T-cell (primary cell): ENCODE data around the gene FAM47E. TPM values are rescaled to one million over a fixed set of nuclear protein-coding genes. Genes with fewer than 3 reads are reported as not detected.

Source experiments
- ATAC-seq, 4 experiments: fragments of 200-7000 bp in 3 of 4; fragments of 150-1000 bp in 1 of 4; cut with Tn5 transposase; replicated peaks in 1 of 4; 1 replicate in 3 of 4; 2 replicates in 1 of 4; pipeline ENCODE4 v1.10.0; 2021; ENCODE audit warnings: moderate library complexity in 3 of 4, mild to moderate bottlenecking in 2 of 4, moderate number of reproducible peaks in 1 of 4
- CTCF ChIA-PET, 2 donors: fragments of 300-600 bp; sonication (Branson Sonifier 250); formaldehyde crosslinking; loops; one replicate each; lab custom pipeline; 2022; ENCODE audit warnings: antibody characterized with exemption in 2 of 2; lab: Charles Lee
- POLR2A ChIA-PET, 2 donors: fragments of 300-600 bp; sonication (Branson Sonifier 250); formaldehyde crosslinking; loops; one replicate each; lab custom pipeline; 2022; ENCODE audit warnings: antibody characterized with exemption in 2 of 2; lab: Charles Lee
- DNase-seq, 35 experiments: peaks; one replicate each; pipeline versions ENCODE4 v3.0.0 to v3.0.0-alpha.2; 2013 to 2023
- H3K27ac ChIP-seq: one replicate; pipeline ENCODE4 v1.5.1; 2013; ENCODE audit warnings: low read length
- H3K27me3 ChIP-seq, 2 experiments: replicated peaks in 1 of 2; 1 replicate in 1 of 2; 2 replicates in 1 of 2; pipeline versions ENCODE4 v1.6.1 to v1.7.0; 2013; ENCODE audit warnings: low read length in 1 of 2, mixed read lengths in 1 of 2; ENCODE audit not compliant: control insufficient read depth in 2 of 2, insufficient read depth in 2 of 2; ENCODE audit errors: extremely low read depth in 1 of 2
- H3K36me3 ChIP-seq, 2 donors: 1 replicate in 1 of 2; 2 replicates in 1 of 2; pipeline versions ENCODE4 v1.6.1 to v1.7.0; 2013; ENCODE audit warnings: low read length in 1 of 2; ENCODE audit not compliant: control insufficient read depth in 2 of 2, insufficient read depth in 1 of 2; ENCODE audit errors: extremely low read depth in 1 of 2
- H3K4me1 ChIP-seq, 2 experiments: 1 replicate in 1 of 2; 2 replicates in 1 of 2; pipeline versions ENCODE4 v1.6.1 to v1.7.0; 2013; ENCODE audit warnings: low read length in 2 of 2, mixed read lengths in 1 of 2; ENCODE audit not compliant: insufficient read depth in 2 of 2, control insufficient read depth in 1 of 2; ENCODE audit errors: extremely low read depth in 1 of 2
- H3K4me3 ChIP-seq, 2 donors: 1 replicate in 1 of 2; 2 replicates in 1 of 2; pipeline versions ENCODE4 v1.5.1 to v1.7.0; 2013; ENCODE audit warnings: mild to moderate bottlenecking in 2 of 2, low read length in 1 of 2, moderate library complexity in 1 of 2; ENCODE audit not compliant: control insufficient read depth in 1 of 2; ENCODE audit errors: extremely low read depth in 1 of 2
- H3K9me3 ChIP-seq: 2 replicates; pipeline ENCODE4 v1.7.0; 2013
- H3K27ac Mint-ChIP-seq, 2 donors: one replicate each; pipeline ENCODE4 v1.8.0; 2020 to 2021; ENCODE audit warnings: mild to moderate bottlenecking in 2 of 2, mixed read lengths in 2 of 2
- H3K27me3 Mint-ChIP-seq, 2 donors: one replicate each; pipeline ENCODE4 v1.8.0; 2021 to 2022; ENCODE audit warnings: mixed read lengths in 2 of 2
- H3K36me3 Mint-ChIP-seq: one replicate; pipeline ENCODE4 v1.8.0; 2021; ENCODE audit warnings: mixed read lengths
- H3K4me1 Mint-ChIP-seq, 3 donors: one replicate each; pipeline ENCODE4 v1.8.0; 2020 to 2022; ENCODE audit warnings: mixed read lengths in 3 of 3, mild to moderate bottlenecking in 1 of 3
- H3K4me3 Mint-ChIP-seq, 3 donors: one replicate each; pipeline ENCODE4 v1.8.0; 2020 to 2022; ENCODE audit warnings: mild to moderate bottlenecking in 3 of 3, mixed read lengths in 3 of 3, moderate library complexity in 3 of 3
- H3K9me3 Mint-ChIP-seq, 3 donors: one replicate each; pipeline ENCODE4 v1.8.0; 2020 to 2022; ENCODE audit warnings: mixed read lengths in 3 of 3
- WGBS: methylation state at CpG from one replicate; pipeline ENCODE4 v1.1.5; 2013; ENCODE audit warnings: missing lambda C conversion rate; ENCODE audit not compliant: insufficient coverage; 5-methylcytosine and 5-hydroxymethylcytosine counted together
- total RNA-seq, 35 experiments: library from RNA in 6 of 35; stranded (reverse) in 6 of 35; fragments of 120-200 nt in 1 of 35; gene quantifications; one replicate each; pipeline versions ENCODE4 v1.2.1 to v1.2.4 and lab custom pipeline; 2013 to 2026

The FAM47E gene
- total RNA-seq, 5 donors from 2014 or later (not counting 1 experiment from before 2014, with no cell fraction given), result 0.19 TPM; not detected in 4

GRCh38 chr4:76307660-76308014 is 56.1 kb downstream of the FAM47E start:
- DNase-seq (no peak), ATAC-seq (no peak)
- 93% methylated on average over 3 of the region's 4 CpGs for WGBS
- H3K9me3 ChIP-seq, result no peaks in the 10 kb centered on the region
- Mint-ChIP-seq H3K4me1 (peaks cover 20 to 36% (median 29%) of the 10 kb centered on the region in 3 donors), H3K27ac (no peak overlapping the region), H3K4me3 (peak overlapping the region; percentile 71 to 74 (median 74)), H3K9me3 (no peaks in the 10 kb centered on the region), H3K27me3 (peaks cover 0 to 3% of the 10 kb centered on the region in 2 donors), H3K36me3 (no peaks in the 10 kb centered on the region)
- H3K36me3 ChIP-seq, result no peaks in the 10 kb centered on the region
- peaks cover 18 to 36% of the 10 kb centered on the region in 2 experiments for H3K4me1 ChIP-seq
- H3K4me3 ChIP-seq, result no peak overlapping the region
- no peak overlapping the region for H3K27ac ChIP-seq
- ChIA-PET POLR2A (no interaction called here), CTCF (interaction anchor here in 1 of 2 donors (1.0 to 1.2 kb wide), 3 partner anchors 29 to 128 kb away, joined by 3 to 4 read pairs (median 3); no protein-coding TSS in a partner anchor)
- H3K27me3 ChIP-seq, result peaks cover 0 to 8% of the 10 kb centered on the region in 2 experiments

GRCh38 chr4:76308548-76308947 is 57.0 kb downstream of the FAM47E start:
- CTCF ChIA-PET, result interaction anchor here in 1 of 2 donors (1.0 kb wide), 1 partner anchor 129 kb away, joined by 3 read pairs; no protein-coding TSS in a partner anchor
- peaks cover 18 to 36% of the 10 kb centered on the region in 2 experiments for H3K4me1 ChIP-seq
- peak overlapping the region in 2 of 3 donors; percentile 14 to 38 for H3K4me3 Mint-ChIP-seq

GRCh38 chr4:76309939-76310550 is 58.5 kb downstream of the FAM47E start:
- 100% methylated on average over 1 of the region's 3 CpGs for WGBS

More at GRCh38 chr4:76308548-76308947, 57.0 kb downstream of the FAM47E start:
- H3K9me3 Mint-ChIP-seq, result no peaks in the 10 kb centered on the region
- Histone ChIP-seq H3K4me3 (no peak overlapping the region), H3K9me3 (no peaks in the 10 kb centered on the region), H3K27ac (no peak overlapping the region), H3K27me3 (peaks cover 0 to 8% of the 10 kb centered on the region in 2 experiments), H3K36me3 (no peaks in the 10 kb centered on the region)
- WGBS, result 100% methylated on average over 5 of the region's 6 CpGs
- H3K36me3 Mint-ChIP-seq, result no peaks in the 10 kb centered on the region
- POLR2A ChIA-PET, result no interaction called here
- peaks cover 16 to 30% (median 23%) of the 10 kb centered on the region in 3 donors for H3K4me1 Mint-ChIP-seq
- DNase-seq, result no peak
- no peak for ATAC-seq
- no peaks in the 10 kb centered on the region for H3K27me3 Mint-ChIP-seq
- H3K27ac Mint-ChIP-seq, result no peak overlapping the region

GRCh38 chr4:76310683-76311082 is 59.2 kb downstream of the FAM47E start:
- Histone ChIP-seq H3K9me3 (peaks cover under 1% of the 10 kb centered on the region), H3K27me3 (peaks cover 0 to 14% of the 10 kb centered on the region in 2 experiments), H3K4me3 (no peak overlapping the region), H3K4me1 (peaks cover under 1 to 18% of the 10 kb centered on the region in 2 experiments), H3K36me3 (no peaks in the 10 kb centered on the region), H3K27ac (no peak overlapping the region)
- Mint-ChIP-seq H3K4me3 (no peak overlapping the region), H3K36me3 (peaks cover 7% of the 10 kb centered on the region), H3K27ac (no peak overlapping the region), H3K4me1 (peaks cover 1 to 11% (median 6%) of the 10 kb centered on the region in 3 donors), H3K9me3 (peaks cover 0 to 6% (median 0%) of the 10 kb centered on the region in 3 donors), H3K27me3 (peaks cover 0 to 4% of the 10 kb centered on the region in 2 donors)
- ChIA-PET CTCF (no interaction called here), POLR2A (no interaction called here)
- ATAC-seq, result no peak
- WGBS, result 82% methylated on average over 2 of the region's 4 CpGs
- DNase-seq, result no peak

More at GRCh38 chr4:76309939-76310550, 58.5 kb downstream of the FAM47E start:
- ChIA-PET CTCF (interaction anchor here in 1 of 2 donors (0.7 kb wide), 1 partner anchor 130 kb away, joined by 4 read pairs; no protein-coding TSS in a partner anchor), POLR2A (no interaction called here)
- DNase-seq (no peak), ATAC-seq (no peak)
- Mint-ChIP-seq H3K36me3 (peaks cover 2% of the 10 kb centered on the region), H3K4me1 (peaks cover 8 to 18% (median 12%) of the 10 kb centered on the region in 3 donors), H3K27ac (no peak overlapping the region), H3K9me3 (no peaks in the 10 kb centered on the region), H3K4me3 (no peak overlapping the region), H3K27me3 (no peaks in the 10 kb centered on the region)
- Histone ChIP-seq H3K4me3 (no peak overlapping the region), H3K9me3 (no peaks in the 10 kb centered on the region), H3K4me1 (peaks cover 7 to 24% of the 10 kb centered on the region in 2 experiments), H3K27me3 (peaks cover 0 to 11% of the 10 kb centered on the region in 2 experiments), H3K36me3 (no peaks in the 10 kb centered on the region), H3K27ac (no peak overlapping the region)

GRCh38 chr4:76311896-76312331 is 60.4 kb downstream of the FAM47E start:
- H3K4me1 ChIP-seq, result peaks cover 0 to 9% of the 10 kb centered on the region in 2 experiments
- H3K27ac ChIP-seq, result no peak overlapping the region
- no peak overlapping the region for H3K27ac Mint-ChIP-seq
- CTCF ChIA-PET, result no interaction called here
- H3K4me1 Mint-ChIP-seq, result peaks cover 0 to 9% (median 4%) of the 10 kb centered on the region in 3 donors
- H3K27me3 Mint-ChIP-seq, result peaks cover 5 to 9% of the 10 kb centered on the region in 2 donors
- peaks cover 15% of the 10 kb centered on the region for H3K36me3 Mint-ChIP-seq
- POLR2A ChIA-PET, result no interaction called here
- no peak overlapping the region for H3K4me3 ChIP-seq
- H3K9me3 ChIP-seq, result peaks cover 2% of the 10 kb centered on the region
- DNase-seq, result no peak
- no peak for ATAC-seq
- peaks cover 7 to 17% (median 8%) of the 10 kb centered on the region in 3 donors for H3K9me3 Mint-ChIP-seq
- no peaks in the 10 kb centered on the region for H3K36me3 ChIP-seq
- H3K4me3 Mint-ChIP-seq, result no peak overlapping the region
- peaks cover 0 to 9% of the 10 kb centered on the region in 2 experiments for H3K27me3 ChIP-seq
- no CpG with 5 or more reads among the region's 1 CpG for WGBS

GRCh38 chr4:76312457-76312856 is 60.9 kb downstream of the FAM47E start:
- H3K36me3 ChIP-seq, result no peaks in the 10 kb centered on the region
- Mint-ChIP-seq H3K27ac (no peak overlapping the region), H3K36me3 (peaks cover 18% of the 10 kb centered on the region), H3K4me3 (no peak overlapping the region), H3K27me3 (peaks cover 5 to 9% of the 10 kb centered on the region in 2 donors), H3K9me3 (peaks cover 8 to 22% (median 9%) of the 10 kb centered on the region in 3 donors), H3K4me1 (peaks cover 0 to 6% (median 1%) of the 10 kb centered on the region in 3 donors)
- H3K9me3 ChIP-seq, result peaks cover 2% of the 10 kb centered on the region
- ChIA-PET CTCF (no interaction called here), POLR2A (no interaction called here)
- peaks cover 0 to 6% of the 10 kb centered on the region in 2 experiments for H3K27me3 ChIP-seq
- H3K4me1 ChIP-seq, result peaks cover 0 to 4% of the 10 kb centered on the region in 2 experiments
- no CpG with 5 or more reads among the region's 1 CpG for WGBS
- no peak overlapping the region for H3K4me3 ChIP-seq
- H3K27ac ChIP-seq, result no peak overlapping the region
- DNase-seq, result no peak
- ATAC-seq, result no peak
